ENCODE results near the gene DCPS. TPM values are rescaled to one million over a fixed set of nuclear protein-coding genes. Genes with fewer than 3 reads are reported as not detected.

Gene DCPS
- total and polyA plus RNA-seq, 2 experiments from 2014 or later = 12.1 to 26.1 TPM

GRCh38 chr11:126357055-126357962 lies 53.4 kb downstream of the DCPS start:
- in situ Hi-C loops (cut with MboI) = no loop called here
- Histone ChIP-seq H3K79me2 (ENCODE audit: insufficient read depth) (peaks cover 78% of the 10 kb centered on the region), H3K9me2 (ENCODE audit: insufficient read depth) (no peaks in the 10 kb centered on the region), H3K27ac (peak overlapping the region; percentile 95), H3K9ac (peak overlapping the region; percentile 89), H2AFZ (peak overlapping the region; percentile 31), H3K4me3 (peak overlapping the region; percentile 80), H3K4me2 (ENCODE audit: unreplicated experiment) (peak overlapping the region; percentile 93), H3K4me1 (ENCODE audit: insufficient read depth) (peaks cover 54% of the 10 kb centered on the region), H4K20me1 (ENCODE audit: insufficient read depth) (no peaks in the 10 kb centered on the region), H3K36me3 (ENCODE audit: low read depth) (no peaks in the 10 kb centered on the region), H3K27me3 (replicated peaks; ENCODE audit: insufficient read depth) (no peaks in the 10 kb centered on the region), H3K9me3 (ENCODE audit: low read depth) (no peaks in the 10 kb centered on the region), H3F3A (ENCODE audit: insufficient read depth) (peaks cover 22% of the 10 kb centered on the region)
- WGBS, 2 experiments (ENCODE audit: low coverage in 1 of 2, low lambda C conversion rate in 2 of 2, missing lambda C conversion rate in 2 of 2) = 3% methylated on average over 14 to 17 of the region's 17 CpGs
- TF ChIP-seq EZH2 (IDR thresholded peaks at IDR 0.05; ENCODE audit: insufficient read depth, poor library complexity, severe bottlenecking) (no peak), EZH2phosphoT487 (IDR thresholded peaks at IDR 0.05; ENCODE audit: insufficient read depth, low read depth) (no peak)
- DNase-seq = peak; percentile 81

GRCh38 chr11:126357969-126358762 lies 54.3 kb downstream of the DCPS start:
- no peak for TF ChIP-seq EZH2phosphoT487 (IDR thresholded peaks at IDR 0.05; ENCODE audit: insufficient read depth, low read depth)

GRCh38 chr11:126358763-126359160 lies 54.9 kb downstream of the DCPS start:
- TF ChIP-seq EZH2 (IDR thresholded peaks at IDR 0.05; ENCODE audit: insufficient read depth, poor library complexity, severe bottlenecking) (no peak), EZH2phosphoT487 (IDR thresholded peaks at IDR 0.05; ENCODE audit: insufficient read depth, low read depth) (no peak)
- H3K27ac ChIP-seq = peak overlapping the region; percentile 48; the same call in 1 of the 2 replicates

More at GRCh38 chr11:126357969-126358762, 54.3 kb downstream of the DCPS start:
- Histone ChIP-seq H3K9ac (peak overlapping the region; percentile 89), H3K27me3 (replicated peaks; ENCODE audit: insufficient read depth) (no peaks in the 10 kb centered on the region), H4K20me1 (ENCODE audit: insufficient read depth) (no peaks in the 10 kb centered on the region), H3F3A (ENCODE audit: insufficient read depth) (peaks cover 14% of the 10 kb centered on the region), H3K4me3 (peak overlapping the region; percentile 80), H3K36me3 (ENCODE audit: low read depth) (no peaks in the 10 kb centered on the region), H2AFZ (peak overlapping the region; percentile 31; the same call in 1 of the 2 replicates), H3K9me2 (ENCODE audit: insufficient read depth) (no peaks in the 10 kb centered on the region), H3K4me2 (ENCODE audit: unreplicated experiment) (peak overlapping the region; percentile 93), H3K9me3 (ENCODE audit: low read depth) (no peaks in the 10 kb centered on the region), H3K79me2 (ENCODE audit: insufficient read depth) (peaks cover 79% of the 10 kb centered on the region), H3K4me1 (ENCODE audit: insufficient read depth) (peaks cover 47% of the 10 kb centered on the region), H3K27ac (peak overlapping the region; percentile 95; the same call in 1 of the 2 replicates)
- DNase-seq = peak; percentile 45
- in situ Hi-C loops (cut with MboI) = no loop called here
- WGBS, 2 experiments (ENCODE audit: low coverage in 1 of 2, low lambda C conversion rate in 2 of 2, missing lambda C conversion rate in 2 of 2) = 27 to 29% methylated on average over 18 of the region's 18 CpGs

GRCh38 chr11:126359431-126360048 lies 55.7 kb downstream of the DCPS start:
- Histone ChIP-seq H3K79me2 (ENCODE audit: insufficient read depth) (peaks cover 84% of the 10 kb centered on the region), H3K4me1 (ENCODE audit: insufficient read depth) (peaks cover 41% of the 10 kb centered on the region), H4K20me1 (ENCODE audit: insufficient read depth) (no peaks in the 10 kb centered on the region), H3K27ac (peak overlapping the region; percentile 48), H3K9ac (peak overlapping the region; percentile 40), H3K9me2 (ENCODE audit: insufficient read depth) (no peaks in the 10 kb centered on the region), H3F3A (ENCODE audit: insufficient read depth) (0 out of 2 replicates have a peak, but pooled peaks cover 5% of the 10 kb centered on the region), H3K36me3 (ENCODE audit: low read depth) (no peaks in the 10 kb centered on the region), H3K9me3 (ENCODE audit: low read depth) (no peaks in the 10 kb centered on the region), H3K4me3 (peak overlapping the region; percentile 24; the same call in 1 of the 2 replicates), H3K27me3 (replicated peaks; ENCODE audit: insufficient read depth) (no peaks in the 10 kb centered on the region), H3K4me2 (ENCODE audit: unreplicated experiment) (peak overlapping the region; percentile 53), H2AFZ (0 out of 2 replicates have a peak overlapping the region, but pooled peaks have one; percentile 6)
- DNase-seq = peak; percentile 86
- in situ Hi-C loops (cut with MboI) = no loop called here
- TF ChIP-seq EZH2phosphoT487 (IDR thresholded peaks at IDR 0.05; ENCODE audit: insufficient read depth, low read depth) = no peak
- TF ChIP-seq EZH2 (IDR thresholded peaks at IDR 0.05; ENCODE audit: insufficient read depth, poor library complexity, severe bottlenecking) = no peak
- WGBS, 2 experiments (ENCODE audit: low coverage in 1 of 2, low lambda C conversion rate in 2 of 2, missing lambda C conversion rate in 2 of 2) = 4 to 6% methylated on average over 14 to 16 of the region's 16 CpGs

More at GRCh38 chr11:126358763-126359160, 54.9 kb downstream of the DCPS start:
- no peaks in the 10 kb centered on the region for H3K9me3 ChIP-seq (ENCODE audit: low read depth)
- H3K9me2 ChIP-seq (ENCODE audit: insufficient read depth) = no peaks in the 10 kb centered on the region
- peaks cover 8% of the 10 kb centered on the region; the same call in 1 of the 2 replicates for H3F3A ChIP-seq (ENCODE audit: insufficient read depth)
- DNase-seq = no peak
- H3K27me3 ChIP-seq (replicated peaks; ENCODE audit: insufficient read depth) = no peaks in the 10 kb centered on the region
- peaks cover 43% of the 10 kb centered on the region for H3K4me1 ChIP-seq (ENCODE audit: insufficient read depth)
- no peak overlapping the region for H2AFZ ChIP-seq
- peak overlapping the region; percentile 89; the same call in 1 of the 2 replicates for H3K9ac ChIP-seq
- H4K20me1 ChIP-seq (ENCODE audit: insufficient read depth) = no peaks in the 10 kb centered on the region
- no peaks in the 10 kb centered on the region for H3K36me3 ChIP-seq (ENCODE audit: low read depth)
- H3K79me2 ChIP-seq (ENCODE audit: insufficient read depth) = peaks cover 85% of the 10 kb centered on the region
- in situ Hi-C loops (cut with MboI) = no loop called here
- H3K4me2 ChIP-seq (ENCODE audit: unreplicated experiment) = peak overlapping the region; percentile 53
- no peak overlapping the region for H3K4me3 ChIP-seq
- 24 to 28% methylated on average over 2 of the region's 2 CpGs for WGBS, 2 experiments (ENCODE audit: low coverage in 1 of 2, low lambda C conversion rate in 2 of 2, missing lambda C conversion rate in 2 of 2)
